ENCODE data around the gene TMPRSS12.
"Not testable (repeated sequence)": the region's sequence is repeated elsewhere in the genome, so short reads cannot be mapped to it uniquely, and the experiment has no call there.

DNA sequence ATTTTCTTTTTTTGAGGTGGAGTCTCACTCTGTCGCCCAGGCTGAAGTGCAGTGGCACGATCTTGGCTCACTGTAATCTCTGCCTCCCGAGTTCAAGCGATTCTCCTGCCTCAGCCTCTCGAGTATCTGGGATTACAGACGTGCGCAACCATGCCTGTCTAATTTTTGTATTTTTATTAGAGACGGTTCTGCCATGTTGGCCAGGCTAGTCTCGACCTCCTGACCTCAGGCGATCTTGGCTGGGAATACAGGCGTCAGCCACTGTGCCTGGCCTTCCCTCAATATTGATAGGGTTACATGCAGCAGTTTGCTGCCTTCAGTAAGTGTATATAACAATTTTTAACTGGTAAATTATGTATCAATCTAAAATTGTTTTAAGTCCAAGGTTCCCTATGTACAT is 19.0 kb upstream of the TMPRSS12 start:
- not testable (repeated sequence) for TF ChIP-seq POLR2A (IDR thresholded peaks at IDR 0.05)
- TF ChIP-seq, protein P1, sequence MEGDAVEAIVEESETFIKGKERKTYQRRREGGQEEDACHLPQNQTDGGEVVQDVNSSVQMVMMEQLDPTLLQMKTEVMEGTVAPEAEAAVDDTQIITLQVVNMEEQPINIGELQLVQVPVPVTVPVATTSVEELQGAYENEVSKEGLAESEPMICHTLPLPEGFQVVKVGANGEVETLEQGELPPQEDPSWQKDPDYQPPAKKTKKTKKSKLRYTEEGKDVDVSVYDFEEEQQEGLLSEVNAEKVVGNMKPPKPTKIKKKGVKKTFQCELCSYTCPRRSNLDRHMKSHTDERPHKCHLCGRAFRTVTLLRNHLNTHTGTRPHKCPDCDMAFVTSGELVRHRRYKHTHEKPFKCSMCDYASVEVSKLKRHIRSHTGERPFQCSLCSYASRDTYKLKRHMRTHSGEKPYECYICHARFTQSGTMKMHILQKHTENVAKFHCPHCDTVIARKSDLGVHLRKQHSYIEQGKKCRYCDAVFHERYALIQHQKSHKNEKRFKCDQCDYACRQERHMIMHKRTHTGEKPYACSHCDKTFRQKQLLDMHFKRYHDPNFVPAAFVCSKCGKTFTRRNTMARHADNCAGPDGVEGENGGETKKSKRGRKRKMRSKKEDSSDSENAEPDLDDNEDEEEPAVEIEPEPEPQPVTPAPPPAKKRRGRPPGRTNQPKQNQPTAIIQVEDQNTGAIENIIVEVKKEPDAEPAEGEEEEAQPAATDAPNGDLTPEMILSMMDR (IDR thresholded peaks at IDR 0.05), result not testable (repeated sequence)
